HUDEP-2 (cell line): ENCODE results near the gene C9orf72.

Experiments used
- DNase-seq, 76 experiments: peaks; one replicate each; lab custom pipeline; 2025; ENCODE audit not compliant: unreplicated experiment in 76 of 76; lab: John Stamatoyannopoulos, UW

Gene C9orf72

GRCh38 chr9:27581826-27582225 is 8.5 kb upstream of the C9orf72 start:
- no peak for DNase-seq

DNA sequence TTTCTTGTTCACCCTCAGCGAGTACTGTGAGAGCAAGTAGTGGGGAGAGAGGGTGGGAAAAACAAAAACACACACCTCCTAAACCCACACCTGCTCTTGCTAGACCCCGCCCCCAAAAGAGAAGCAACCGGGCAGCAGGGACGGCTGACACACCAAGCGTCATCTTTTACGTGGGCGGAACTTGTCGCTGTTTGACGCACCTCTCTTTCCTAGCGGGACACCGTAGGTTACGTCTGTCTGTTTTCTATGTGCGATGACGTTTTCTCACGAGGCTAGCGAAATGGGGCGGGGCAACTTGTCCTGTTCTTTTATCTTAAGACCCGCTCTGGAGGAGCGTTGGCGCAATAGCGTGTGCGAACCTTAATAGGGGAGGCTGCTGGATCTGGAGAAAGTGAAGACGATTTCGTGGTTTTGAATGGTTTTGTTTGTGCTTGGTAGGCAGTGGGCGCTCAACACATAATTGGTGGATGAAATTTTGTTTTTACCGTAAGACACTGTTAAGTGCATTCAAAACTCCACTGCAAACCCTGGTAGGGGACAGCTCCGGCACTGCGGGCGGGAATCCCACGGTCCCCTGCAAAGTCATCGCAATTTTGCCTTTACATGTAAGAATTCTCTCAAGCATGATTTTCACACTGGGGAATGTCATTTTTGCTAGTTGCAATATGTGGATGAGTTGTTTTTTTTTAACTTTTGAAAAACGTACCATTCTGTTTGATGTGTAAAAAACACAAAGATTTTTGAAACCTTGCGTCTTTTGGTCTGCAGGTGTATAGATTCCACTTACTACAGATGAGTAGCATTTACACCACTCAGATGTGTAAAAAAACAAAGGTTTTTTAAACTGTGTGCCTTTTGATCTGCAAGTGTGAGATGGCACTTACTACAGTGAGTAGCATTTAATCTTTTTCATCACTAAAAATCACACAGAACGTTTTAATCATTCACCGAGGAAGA is 631 bp upstream of the C9orf72 start:
- DNase-seq, result peak; percentile 60 to 98 (median 94)

DNA sequence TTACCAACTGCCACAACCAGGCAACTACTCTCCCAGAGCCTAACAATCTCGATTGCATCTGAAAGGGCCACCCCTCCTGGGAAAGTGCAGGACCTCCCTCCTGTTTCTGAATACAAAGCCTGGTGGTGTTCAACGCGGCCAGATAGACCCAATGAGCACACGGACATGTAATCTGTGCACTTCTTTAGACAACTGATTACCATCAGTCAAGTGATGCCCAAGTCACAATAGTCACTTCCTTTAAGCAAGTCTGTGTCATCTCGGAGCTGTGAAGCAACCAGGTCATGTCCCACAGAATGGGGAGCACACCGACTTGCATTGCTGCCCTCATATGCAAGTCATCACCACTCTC is 739 bp downstream of the C9orf72 start:
- DNase-seq, result peak in 21 of 76 experiments; percentile 4 to 40 (median 21)

DNA sequence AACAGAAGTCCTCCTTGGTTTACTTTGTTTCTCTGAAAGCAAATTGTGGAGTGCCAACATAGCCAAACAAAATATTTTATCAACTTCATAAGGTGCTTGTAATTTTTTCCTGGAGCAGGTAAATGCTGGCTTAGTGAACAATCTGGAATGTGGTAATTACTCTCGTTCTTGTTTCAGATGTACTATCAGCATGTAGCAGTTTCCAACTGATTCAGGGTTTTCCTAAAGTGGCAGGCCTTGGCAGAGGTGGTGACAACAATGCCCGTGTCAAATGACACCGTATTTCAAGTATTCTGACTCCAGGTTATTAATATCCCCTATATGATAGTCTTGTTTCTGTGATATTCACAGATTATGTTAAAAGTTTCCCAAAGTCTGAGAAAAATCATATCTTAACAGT is 1.2 kb downstream of the C9orf72 start:
- DNase-seq, result no peak

- DNase-seq, result no peak
Measured at GRCh38 chr9:27571011-27571410, 2.3 kb downstream of the C9orf72 start.

DNA sequence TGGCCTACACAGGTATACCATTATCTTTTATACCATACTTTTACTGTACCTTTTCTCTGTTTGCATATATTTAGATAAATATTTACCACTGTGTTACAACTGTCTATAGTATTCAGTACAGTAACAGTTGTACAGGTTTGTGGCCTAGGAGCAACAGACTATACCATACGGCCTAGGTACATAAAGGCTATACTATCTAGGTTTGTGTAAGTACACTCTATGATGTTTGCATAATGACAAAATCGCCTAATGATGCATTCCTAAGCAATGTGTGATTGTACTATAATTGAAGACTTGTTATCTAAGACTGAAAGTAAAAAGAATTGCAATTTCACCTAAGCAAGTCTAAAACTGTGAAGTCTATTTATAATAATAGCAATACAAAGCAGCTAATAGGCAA is 3.9 kb downstream of the C9orf72 start:
- no peak for DNase-seq

GRCh38 chr9:27566118-27566517 is 7.2 kb downstream of the C9orf72 start:
- DNase-seq, result no peak

- DNase-seq, result no peak
Measured at GRCh38 chr9:27565696-27566095, 7.6 kb downstream of the C9orf72 start.

DNA sequence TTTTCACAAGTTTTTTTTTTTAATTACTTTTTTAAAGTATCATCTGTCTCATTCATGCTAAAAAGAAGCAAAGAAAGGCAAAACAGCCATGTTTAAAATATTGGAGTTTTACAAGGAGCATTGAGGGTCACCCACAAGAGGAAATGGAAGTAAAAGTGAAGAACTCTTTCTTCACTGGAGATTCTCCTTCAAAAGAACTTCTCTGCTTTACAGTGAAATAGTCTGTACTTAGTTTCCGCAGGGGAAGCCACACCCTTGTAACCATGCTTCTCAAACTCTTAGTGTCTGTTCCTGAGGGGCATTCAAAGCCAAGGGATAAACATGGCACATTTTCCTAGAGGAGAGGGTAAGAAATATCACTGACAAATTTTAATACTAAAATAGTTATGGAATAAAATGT is 8.6 kb downstream of the C9orf72 start:
- DNase-seq, result no peak

DNA sequence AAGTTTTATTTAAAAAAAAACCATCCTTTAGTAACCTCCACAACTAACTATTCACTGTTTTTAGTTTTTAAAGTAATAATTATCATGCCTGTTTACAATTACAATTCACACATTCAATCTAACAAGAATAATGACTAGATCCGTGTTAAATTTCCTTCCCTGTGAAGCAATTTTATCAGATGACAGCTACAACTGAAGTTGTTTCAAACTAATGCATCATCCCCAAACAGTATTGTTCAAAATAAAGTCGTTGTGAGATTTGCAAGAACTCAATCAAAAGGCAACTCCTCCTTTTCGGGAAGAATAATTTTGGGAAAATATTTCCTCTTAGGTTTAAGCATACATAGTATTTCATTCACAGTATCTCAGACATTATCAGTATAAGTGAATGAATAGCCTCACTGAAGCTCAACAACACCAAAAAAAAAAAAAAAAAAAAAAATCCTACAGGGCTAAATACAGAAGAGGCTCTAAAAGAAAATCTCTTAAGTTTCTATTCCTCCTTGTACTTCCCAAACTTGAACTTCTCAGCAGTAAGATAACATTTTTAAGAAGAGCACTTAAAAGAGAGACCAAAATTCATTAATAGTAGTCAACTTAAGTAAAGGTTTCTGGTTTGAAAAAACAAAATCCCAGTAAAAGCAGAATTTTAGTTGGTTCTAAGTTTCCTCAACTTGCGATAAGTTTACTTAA is 9.4 kb downstream of the C9orf72 start:
- no peak for DNase-seq

DNA sequence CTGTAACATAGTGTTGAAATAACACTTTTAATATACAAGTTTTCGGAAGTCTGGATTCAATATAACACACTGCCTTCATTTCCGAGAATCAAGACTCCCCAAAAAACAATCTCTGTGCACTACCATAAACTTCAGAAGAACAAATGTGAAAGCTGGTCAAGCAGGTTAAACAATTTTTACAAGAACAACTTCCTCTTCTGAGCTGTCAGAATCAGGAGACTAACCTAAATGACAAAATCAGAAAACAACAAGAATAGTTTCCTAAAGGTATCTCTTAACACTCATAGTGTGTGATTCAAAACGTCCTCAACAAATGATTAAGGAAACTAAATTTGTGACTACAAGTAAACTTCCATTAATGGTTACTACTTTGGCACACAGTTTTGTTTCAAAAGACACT is 11.6 kb downstream of the C9orf72 start:
- DNase-seq, result no peak

DNA sequence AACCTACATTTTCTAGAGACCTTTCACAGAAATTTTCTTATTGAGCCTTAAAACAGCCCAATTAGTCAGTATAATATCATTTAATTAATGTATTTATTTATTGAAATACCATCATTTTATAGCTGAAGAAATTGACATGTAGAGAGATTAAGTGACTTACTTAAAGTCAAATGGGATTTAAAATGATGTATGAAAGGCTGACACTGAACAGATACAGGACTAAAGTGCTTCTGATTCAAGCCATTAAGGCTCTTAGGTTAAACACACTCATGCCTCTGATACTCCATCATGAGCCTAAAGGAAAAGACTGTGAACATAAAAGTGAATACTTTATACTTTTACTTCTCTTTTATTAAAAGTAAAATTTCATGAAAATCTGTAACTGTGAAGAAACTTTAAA is 12.8 kb downstream of the C9orf72 start:
- no peak for DNase-seq

DNA sequence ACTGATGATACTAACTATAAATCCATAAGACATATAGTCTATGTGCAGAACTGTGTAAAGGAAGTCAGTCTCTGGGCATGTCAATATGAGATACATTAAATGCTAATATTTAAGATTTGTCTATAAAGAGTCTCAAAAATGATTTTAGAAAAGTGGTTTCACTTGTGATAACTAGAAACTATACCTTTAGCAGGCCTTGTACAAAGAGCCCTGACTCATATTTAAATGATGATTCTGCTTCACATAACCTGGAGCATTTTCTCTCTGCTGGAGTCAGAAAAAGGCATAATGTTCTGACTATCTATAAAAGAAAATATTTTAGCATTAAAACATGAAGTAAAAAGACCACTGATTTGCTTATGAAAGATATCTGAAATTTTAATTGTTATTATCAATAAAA is 15.0 kb downstream of the C9orf72 start:
- no peak for DNase-seq

GRCh38 chr9:27556470-27556869 is 16.8 kb downstream of the C9orf72 start:
- no peak for DNase-seq

GRCh38 chr9:27554712-27555111 is 18.6 kb downstream of the C9orf72 start:
- DNase-seq, result no peak

GRCh38 chr9:27549196-27549755 is 24.0 kb downstream of the C9orf72 start:
- no peak for DNase-seq

- DNase-seq, result peak in 25 of 76 experiments; percentile 2 to 53 (median 24)
Measured at GRCh38 chr9:27548055-27548741, 25.1 kb downstream of the C9orf72 start.

- no peak for DNase-seq
Measured at GRCh38 chr9:27545471-27545870, 27.8 kb downstream of the C9orf72 start.

DNA sequence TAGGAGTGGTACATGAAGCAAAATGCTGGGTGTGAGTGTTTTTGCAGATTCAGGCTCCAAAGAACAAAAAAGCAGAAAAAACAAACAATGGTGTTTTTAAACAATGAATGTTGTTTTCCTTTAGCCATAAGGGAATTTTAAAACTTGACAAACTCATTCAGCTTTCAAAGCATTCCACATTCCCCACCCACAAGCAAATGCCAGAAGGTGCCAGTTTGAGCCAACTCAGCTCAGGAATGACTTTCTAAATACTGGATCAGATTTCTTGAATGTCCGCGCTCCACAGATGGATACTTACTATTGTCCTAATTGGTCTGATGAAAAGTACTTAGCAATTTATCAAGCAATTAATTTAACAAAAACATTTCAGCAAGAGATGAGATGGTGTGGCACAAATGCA is 30.8 kb downstream of the C9orf72 start:
- no peak for DNase-seq

GRCh38 chr9:27541740-27542139 is 31.5 kb downstream of the C9orf72 start:
- no peak for DNase-seq

GRCh38 chr9:27540502-27540901 is 32.8 kb downstream of the C9orf72 start:
- DNase-seq, result no peak
